Measurements from ENCODE around the gene TNK2.
"Not testable (repeated sequence)": the region's sequence is repeated elsewhere in the genome, so short reads cannot be mapped to it uniquely, and the experiment has no call there.

Gene TNK2

DNA sequence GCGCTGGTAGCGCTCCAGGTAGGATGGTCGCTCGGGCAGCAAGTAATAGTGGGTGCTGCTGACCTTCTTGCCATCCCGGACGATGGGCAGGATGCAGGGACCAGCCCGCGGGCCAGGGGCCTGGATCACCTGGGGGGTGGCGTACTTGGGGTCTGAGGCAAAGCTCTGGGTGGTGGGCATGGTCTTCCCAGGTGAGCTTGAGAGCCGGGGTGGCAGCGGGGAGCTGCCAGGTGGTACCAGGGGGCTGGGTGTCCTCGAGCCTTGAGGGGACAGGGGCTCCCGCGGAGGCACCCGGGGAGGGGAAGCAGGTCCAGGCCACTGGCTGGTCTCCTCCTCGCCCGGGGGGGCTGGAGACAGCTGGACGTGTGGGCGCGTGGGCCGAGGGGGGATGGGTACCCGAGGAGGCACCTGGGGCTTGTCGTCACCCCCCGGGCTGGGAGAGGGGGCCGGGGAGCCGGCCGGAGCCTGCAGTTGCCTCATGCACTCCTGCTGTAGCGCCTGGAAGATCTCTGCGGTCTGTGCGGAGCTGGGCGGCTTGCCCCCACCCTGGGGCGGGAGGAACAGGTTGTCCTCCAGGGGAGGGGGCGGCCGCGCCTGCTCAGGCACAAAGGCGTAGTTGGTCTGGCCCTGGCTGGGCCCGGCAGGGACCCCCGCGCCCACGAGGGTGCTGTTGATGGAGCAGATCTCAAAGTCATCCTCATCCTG, 40.6 kb downstream of the TNK2 start:
- no peak for DNase-seq

- no peak for DNase-seq
Observed at GRCh38 chr3:195866686-195867511, 41.5 kb downstream of the TNK2 start.

- no peak for DNase-seq
Observed at GRCh38 chr3:195865752-195866151, 42.6 kb downstream of the TNK2 start.

- DNase-seq: peak; percentile 25
Observed at GRCh38 chr3:195863121-195864061, 45.0 kb downstream of the TNK2 start.

DNA sequence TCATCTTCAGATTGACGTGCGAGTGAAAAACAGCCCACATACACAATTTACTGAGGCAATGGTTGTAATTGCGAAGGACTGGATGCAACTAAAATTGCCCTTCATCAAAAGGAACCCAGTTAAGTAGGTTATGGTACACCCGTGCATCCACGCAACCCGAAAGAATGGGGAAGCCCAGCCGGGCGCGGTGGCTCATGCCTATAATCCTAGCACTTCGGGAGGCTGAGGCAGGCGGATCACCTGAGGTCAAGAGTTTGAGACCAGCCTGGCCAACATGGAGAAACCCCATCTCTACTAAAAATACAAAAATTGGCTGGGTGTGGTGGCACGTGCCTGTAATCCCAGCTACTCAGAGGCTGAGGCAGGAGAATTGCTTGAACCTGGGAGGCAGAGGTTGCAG, 46.0 kb downstream of the TNK2 start:
- not testable (repeated sequence) for DNase-seq

GRCh38 chr3:195860456-195860855, 47.9 kb downstream of the TNK2 start:
- DNase-seq: no peak

- no peak for DNase-seq
Observed at GRCh38 chr3:195859846-195860411, 48.4 kb downstream of the TNK2 start.

GRCh38 chr3:195859061-195859845, 49.1 kb downstream of the TNK2 start:
- peak; percentile 29 for DNase-seq

GRCh38 chr3:195856410-195857084, 51.8 kb downstream of the TNK2 start:
- no peak for DNase-seq

- DNase-seq: no peak
Observed at GRCh38 chr3:195855471-195856409, 52.6 kb downstream of the TNK2 start.

- DNase-seq: no peak
Observed at GRCh38 chr3:195854628-195855294, 53.6 kb downstream of the TNK2 start.

GRCh38 chr3:195853996-195854395, 54.4 kb downstream of the TNK2 start:
- no peak for DNase-seq

DNA sequence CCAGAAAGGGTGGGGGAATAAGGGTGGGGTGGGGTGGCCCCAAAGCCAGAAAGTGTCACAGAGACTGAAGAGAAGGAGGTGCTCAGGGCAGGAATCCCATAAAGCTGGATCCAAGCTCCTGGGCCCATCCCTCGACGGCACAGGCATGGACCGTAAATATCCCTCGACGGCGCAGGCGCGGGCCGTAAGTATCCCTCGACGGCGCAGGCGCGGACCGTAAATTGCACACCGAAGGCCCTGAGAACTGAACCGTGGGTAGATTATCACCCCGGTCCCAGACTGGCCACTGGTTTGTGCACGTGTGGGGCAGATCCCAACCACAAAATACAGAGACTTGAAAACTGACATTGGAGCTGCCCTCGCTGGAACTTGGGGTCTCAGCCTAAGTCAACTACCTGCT, 55.3 kb downstream of the TNK2 start:
- DNase-seq: no peak

DNA sequence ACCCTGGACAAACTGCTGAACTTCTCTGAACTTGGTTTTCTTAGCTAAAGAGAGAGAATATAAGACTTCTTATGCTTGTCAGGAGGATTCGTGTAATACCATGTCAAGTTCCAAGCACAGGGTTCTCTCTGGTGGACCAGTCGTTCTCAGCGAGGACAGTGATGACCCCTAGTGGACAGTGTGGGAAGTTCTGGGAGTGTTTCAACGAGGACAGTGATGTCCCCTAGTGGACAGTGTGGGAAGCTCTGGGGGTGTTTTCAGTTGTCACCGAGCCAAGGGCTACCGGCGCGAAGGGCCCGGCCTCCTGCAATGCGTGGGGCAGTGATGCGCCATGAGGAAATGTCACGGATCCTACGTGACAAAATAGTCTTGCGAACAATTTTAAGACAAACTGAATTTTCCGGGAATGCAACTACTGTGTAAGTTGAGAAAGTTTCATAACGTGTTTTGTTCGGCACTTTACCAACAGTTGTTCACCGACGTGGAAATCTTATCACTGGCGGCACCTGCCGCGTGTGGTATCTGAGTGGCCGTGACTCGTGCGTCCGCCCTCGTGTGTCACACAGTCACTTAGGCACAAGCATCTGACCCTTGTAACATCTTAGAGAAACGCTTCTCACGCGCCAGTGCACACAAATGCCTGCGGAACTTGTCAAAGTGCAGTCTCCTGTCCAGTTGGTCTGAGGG, 57.4 kb downstream of the TNK2 start:
- DNase-seq: peak; percentile 86

GRCh38 chr3:195849322-195850074, 58.9 kb downstream of the TNK2 start:
- peak; percentile 4 for DNase-seq

DNA sequence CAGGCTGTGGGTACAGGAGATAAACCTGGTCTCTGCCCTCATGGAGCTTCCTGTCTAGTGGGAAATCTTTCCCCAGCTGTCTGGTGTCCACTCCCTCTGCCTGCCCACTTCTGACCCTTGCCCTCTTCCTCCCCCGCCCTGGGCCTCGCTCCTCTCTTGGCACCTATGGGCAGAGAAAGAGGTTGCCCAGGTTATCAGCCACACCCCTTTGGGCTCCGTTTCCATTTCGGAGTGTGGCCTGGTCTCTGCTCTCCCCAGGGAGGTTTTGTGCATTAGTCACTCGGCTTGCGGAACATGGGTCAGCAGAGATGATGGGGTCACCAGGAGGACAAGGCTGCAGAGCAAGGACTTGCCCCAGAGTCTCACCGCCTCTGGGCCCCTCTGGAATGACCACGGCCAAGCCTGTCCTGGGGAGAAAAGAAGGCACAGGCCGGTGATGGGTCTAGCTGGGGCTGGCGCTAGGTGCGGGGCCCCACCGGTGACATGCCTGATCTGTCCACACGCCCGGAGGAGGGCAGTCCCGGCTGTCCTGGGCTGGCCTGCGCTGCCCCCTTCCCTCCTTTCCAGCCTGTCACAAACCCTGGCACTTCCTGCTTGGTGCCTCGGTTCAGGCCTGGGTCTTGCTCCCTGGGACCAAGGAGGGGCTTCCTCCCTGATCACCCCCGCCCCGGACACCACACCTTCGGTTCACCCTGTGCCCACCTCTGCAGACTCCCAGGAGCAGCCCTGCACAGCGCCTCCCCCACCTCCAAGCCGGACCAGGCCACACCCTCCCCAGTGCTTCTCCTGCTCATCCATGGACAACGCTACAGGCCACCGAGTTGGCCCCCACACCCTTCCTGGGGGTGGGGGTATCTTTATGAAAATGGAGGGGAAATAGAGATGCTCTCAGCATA, 61.0 kb downstream of the TNK2 start:
- no peak for DNase-seq

GRCh38 chr3:195845483-195845882, 62.9 kb downstream of the TNK2 start:
- DNase-seq: no peak

Measured in MV-4-11 (cell line).